Nephron (organoid): Measurements from ENCODE around the gene KAT2B.

ENCODE experiments used
- H3K27ac Mint-ChIP-seq, 3 experiments: 2 replicates each; pipeline ENCODE4 v1.8.0; 2020; ENCODE audit warnings: mixed read lengths in 3 of 3, mild to moderate bottlenecking in 2 of 3, moderate library complexity in 1 of 3
- H3K27me3 Mint-ChIP-seq: 2 replicates; pipeline ENCODE4 v1.8.0; 2021; ENCODE audit warnings: low read depth, mild to moderate bottlenecking, moderate library complexity, mixed read lengths
- H3K36me3 Mint-ChIP-seq: 2 replicates; pipeline ENCODE4 v1.8.0; 2020; ENCODE audit warnings: low read depth, mixed read lengths
- H3K4me1 Mint-ChIP-seq: 2 replicates; pipeline ENCODE4 v1.8.0; 2020; ENCODE audit warnings: mixed read lengths
- H3K4me3 Mint-ChIP-seq, 3 experiments: 2 replicates each; pipeline ENCODE4 v1.8.0; 2020; ENCODE audit warnings: mild to moderate bottlenecking in 3 of 3, mixed read lengths in 3 of 3, moderate library complexity in 2 of 3
- H3K9me3 Mint-ChIP-seq: 2 replicates; pipeline ENCODE4 v1.8.0; 2020; ENCODE audit warnings: mixed read lengths
- CTCF ChIP-seq, 3 experiments: fragments of 200-600 bp; sonication (generic); IDR thresholded peaks; one replicate each; pipeline ENCODE4 v1.5.0; 2021; ENCODE audit warnings: antibody characterized with exemption in 3 of 3; ENCODE audit not compliant: unreplicated experiment in 3 of 3

KAT2B gene

GRCh38 chr3:20141851-20142250, 101.6 kb downstream of the KAT2B start:
- Mint-ChIP-seq H3K36me3 (peaks cover 24% of the 10 kb centered on the region), H3K27ac (peak overlapping the region; percentile 78 to 88 (median 84)), H3K9me3 (no peaks in the 10 kb centered on the region), H3K4me1 (peaks cover 30% of the 10 kb centered on the region), H3K4me3 (peak overlapping the region in 1 of 3 experiments; percentile 52), H3K27me3 (no peaks in the 10 kb centered on the region)
- no peak for TF ChIP-seq CTCF (IDR thresholded peaks at IDR 0.05; ENCODE audit: unreplicated experiment in 3 of 3)

- Mint-ChIP-seq H3K27ac (peak overlapping the region in 1 of 3 experiments; percentile 84), H3K4me3 (no peak overlapping the region), H3K27me3 (no peaks in the 10 kb centered on the region), H3K4me1 (peaks cover 34% of the 10 kb centered on the region), H3K36me3 (peaks cover 24% of the 10 kb centered on the region), H3K9me3 (no peaks in the 10 kb centered on the region)
- TF ChIP-seq CTCF (IDR thresholded peaks at IDR 0.05; ENCODE audit: unreplicated experiment in 3 of 3): no peak
These were observed 102.3 kb downstream of the KAT2B start for GRCh38 chr3:20142517-20142916.

GRCh38 chr3:20143519-20143918, 103.3 kb downstream of the KAT2B start:
- TF ChIP-seq CTCF (IDR thresholded peaks at IDR 0.05; ENCODE audit: unreplicated experiment in 3 of 3): no peak
- H3K9me3 Mint-ChIP-seq: no peaks in the 10 kb centered on the region
- peaks cover 44% of the 10 kb centered on the region for H3K4me1 Mint-ChIP-seq
- H3K4me3 Mint-ChIP-seq: no peak overlapping the region
- no peak overlapping the region for H3K27ac Mint-ChIP-seq
- H3K27me3 Mint-ChIP-seq: no peaks in the 10 kb centered on the region
- H3K36me3 Mint-ChIP-seq: peaks cover 32% of the 10 kb centered on the region

- H3K27me3 Mint-ChIP-seq: no peaks in the 10 kb centered on the region
- no peaks in the 10 kb centered on the region for H3K9me3 Mint-ChIP-seq
- no peak overlapping the region for H3K4me3 Mint-ChIP-seq
- H3K4me1 Mint-ChIP-seq: peaks cover 46% of the 10 kb centered on the region
- peaks cover 40% of the 10 kb centered on the region for H3K36me3 Mint-ChIP-seq
- H3K27ac Mint-ChIP-seq: no peak overlapping the region
- no peak for TF ChIP-seq CTCF (IDR thresholded peaks at IDR 0.05; ENCODE audit: unreplicated experiment in 3 of 3)
These were observed 105.6 kb downstream of the KAT2B start for GRCh38 chr3:20145874-20146273.

- peaks cover 42% of the 10 kb centered on the region for H3K4me1 Mint-ChIP-seq
- no peak overlapping the region for H3K27ac Mint-ChIP-seq
- H3K27me3 Mint-ChIP-seq: no peaks in the 10 kb centered on the region
- H3K36me3 Mint-ChIP-seq: peaks cover 38% of the 10 kb centered on the region
- H3K9me3 Mint-ChIP-seq: no peaks in the 10 kb centered on the region
- TF ChIP-seq CTCF (IDR thresholded peaks at IDR 0.05; ENCODE audit: unreplicated experiment in 3 of 3): no peak
- H3K4me3 Mint-ChIP-seq: no peak overlapping the region
These were observed 106.1 kb downstream of the KAT2B start for GRCh38 chr3:20146301-20146700.

GRCh38 chr3:20147361-20147760, 107.1 kb downstream of the KAT2B start:
- Mint-ChIP-seq H3K4me3 (no peak overlapping the region), H3K9me3 (no peaks in the 10 kb centered on the region), H3K27ac (peak overlapping the region in 2 of 3 experiments; percentile 9 to 56), H3K36me3 (peaks cover 40% of the 10 kb centered on the region), H3K4me1 (peaks cover 31% of the 10 kb centered on the region), H3K27me3 (no peaks in the 10 kb centered on the region)
- TF ChIP-seq CTCF (IDR thresholded peaks at IDR 0.05; ENCODE audit: unreplicated experiment in 3 of 3): no peak
